Measurements from ENCODE around the gene ARHGEF17.

DNA sequence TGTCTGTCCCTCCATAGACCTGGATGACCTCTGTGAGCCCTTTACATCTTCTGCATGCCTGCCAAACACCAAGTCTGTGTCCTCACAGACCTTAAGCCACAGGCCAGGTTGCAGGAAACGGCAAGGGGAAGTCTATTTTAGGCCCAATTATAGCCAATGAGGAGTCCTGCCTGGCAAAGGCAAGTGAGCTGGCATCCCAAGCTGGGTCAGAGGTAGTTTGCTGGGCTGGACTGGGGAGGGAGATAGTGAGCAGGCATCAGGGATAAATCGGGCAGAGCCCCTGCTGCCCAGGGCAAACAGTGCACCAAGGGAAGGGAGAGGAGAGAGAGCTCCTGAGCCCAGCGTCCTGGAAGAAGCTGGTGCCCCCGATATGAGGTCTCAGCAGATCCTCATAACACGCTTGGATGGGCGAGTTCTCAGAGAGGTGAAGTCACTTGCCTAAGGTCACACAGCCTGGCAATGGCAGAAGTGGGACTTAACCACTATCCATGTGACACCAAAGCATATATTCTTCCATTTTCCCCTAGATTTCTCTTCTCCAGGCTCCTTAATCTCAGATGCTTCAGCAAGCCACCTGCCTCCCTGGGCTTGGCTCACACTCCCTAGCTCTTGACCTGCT lies 64.4 kb downstream of the ARHGEF17 start:
- TF ChIP-seq, protein P1, sequence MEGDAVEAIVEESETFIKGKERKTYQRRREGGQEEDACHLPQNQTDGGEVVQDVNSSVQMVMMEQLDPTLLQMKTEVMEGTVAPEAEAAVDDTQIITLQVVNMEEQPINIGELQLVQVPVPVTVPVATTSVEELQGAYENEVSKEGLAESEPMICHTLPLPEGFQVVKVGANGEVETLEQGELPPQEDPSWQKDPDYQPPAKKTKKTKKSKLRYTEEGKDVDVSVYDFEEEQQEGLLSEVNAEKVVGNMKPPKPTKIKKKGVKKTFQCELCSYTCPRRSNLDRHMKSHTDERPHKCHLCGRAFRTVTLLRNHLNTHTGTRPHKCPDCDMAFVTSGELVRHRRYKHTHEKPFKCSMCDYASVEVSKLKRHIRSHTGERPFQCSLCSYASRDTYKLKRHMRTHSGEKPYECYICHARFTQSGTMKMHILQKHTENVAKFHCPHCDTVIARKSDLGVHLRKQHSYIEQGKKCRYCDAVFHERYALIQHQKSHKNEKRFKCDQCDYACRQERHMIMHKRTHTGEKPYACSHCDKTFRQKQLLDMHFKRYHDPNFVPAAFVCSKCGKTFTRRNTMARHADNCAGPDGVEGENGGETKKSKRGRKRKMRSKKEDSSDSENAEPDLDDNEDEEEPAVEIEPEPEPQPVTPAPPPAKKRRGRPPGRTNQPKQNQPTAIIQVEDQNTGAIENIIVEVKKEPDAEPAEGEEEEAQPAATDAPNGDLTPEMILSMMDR (IDR thresholded peaks at IDR 0.05): no peak
- TF ChIP-seq POLR2A (IDR thresholded peaks at IDR 0.05) (no peak), EP300 (IDR thresholded peaks at IDR 0.05; ENCODE audit: low read depth) (no peak)

Measured in transverse colon (tissue), 3 donors.